ENCODE results near the gene OR1I1. TPM values are rescaled to one million over a fixed set of nuclear protein-coding genes. Genes with fewer than 3 reads are reported as not detected.

The OR1I1 gene
- total RNA-seq, 4 donors from 2014 or later, result not detected

DNA sequence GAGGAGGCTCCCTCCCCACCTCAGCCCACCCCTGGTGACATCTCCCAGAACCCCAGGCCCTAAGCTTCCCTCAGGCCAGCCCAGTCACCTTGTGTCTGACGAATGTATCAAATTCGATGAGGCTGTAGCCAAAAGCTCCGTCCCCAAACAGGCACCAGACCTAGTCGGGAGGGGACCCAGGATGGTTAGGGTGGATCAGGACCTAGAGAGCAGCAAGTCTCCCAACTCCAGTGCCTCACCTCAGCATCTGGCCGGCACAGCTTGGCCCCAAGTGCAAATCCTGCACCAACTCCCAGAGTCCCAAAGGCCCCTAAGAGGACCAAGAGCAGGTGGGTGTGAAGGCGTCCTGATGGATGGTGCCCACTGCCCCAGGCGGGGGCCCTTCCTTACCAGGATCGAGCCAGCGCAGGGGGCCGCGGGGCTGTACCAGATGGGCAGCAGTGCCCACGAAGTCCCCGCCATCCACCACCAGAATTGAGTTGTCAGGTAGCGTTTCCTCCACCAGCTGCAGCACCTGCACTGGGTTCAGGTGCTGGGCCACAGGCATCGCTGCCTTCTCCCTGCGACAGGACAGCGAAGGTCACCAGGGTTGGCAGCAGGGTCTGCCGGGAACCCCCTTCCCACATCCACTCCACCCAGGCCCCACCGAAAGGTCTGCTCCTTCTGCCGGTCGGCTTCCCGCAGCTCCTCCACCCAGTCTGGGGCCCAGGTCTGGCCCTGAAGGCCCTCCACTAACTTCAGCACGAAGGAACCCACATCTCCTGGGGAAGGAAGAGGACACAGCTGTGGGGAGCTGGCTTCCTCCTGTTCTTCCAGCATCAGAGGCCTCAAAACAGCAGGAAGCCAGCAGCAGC lies 34.0 kb downstream of the OR1I1 start:
- no peak for DNase-seq (ENCODE audit: low spot score in 2 of 2)
- Histone ChIP-seq H3K4me3 (no peak overlapping the region), H3K27ac (peak overlapping the region in 2 of 4 donors; percentile 52 to 77), H3K9me3 (no peaks in the 10 kb centered on the region), H3K4me1 (peaks cover 0 to 18% (median 4%) of the 10 kb centered on the region in 4 donors), H3K27me3 (no peaks in the 10 kb centered on the region), H3K36me3 (peaks cover 3 to 99% (median 22%) of the 10 kb centered on the region in 3 donors)
- TF ChIP-seq, protein P1, sequence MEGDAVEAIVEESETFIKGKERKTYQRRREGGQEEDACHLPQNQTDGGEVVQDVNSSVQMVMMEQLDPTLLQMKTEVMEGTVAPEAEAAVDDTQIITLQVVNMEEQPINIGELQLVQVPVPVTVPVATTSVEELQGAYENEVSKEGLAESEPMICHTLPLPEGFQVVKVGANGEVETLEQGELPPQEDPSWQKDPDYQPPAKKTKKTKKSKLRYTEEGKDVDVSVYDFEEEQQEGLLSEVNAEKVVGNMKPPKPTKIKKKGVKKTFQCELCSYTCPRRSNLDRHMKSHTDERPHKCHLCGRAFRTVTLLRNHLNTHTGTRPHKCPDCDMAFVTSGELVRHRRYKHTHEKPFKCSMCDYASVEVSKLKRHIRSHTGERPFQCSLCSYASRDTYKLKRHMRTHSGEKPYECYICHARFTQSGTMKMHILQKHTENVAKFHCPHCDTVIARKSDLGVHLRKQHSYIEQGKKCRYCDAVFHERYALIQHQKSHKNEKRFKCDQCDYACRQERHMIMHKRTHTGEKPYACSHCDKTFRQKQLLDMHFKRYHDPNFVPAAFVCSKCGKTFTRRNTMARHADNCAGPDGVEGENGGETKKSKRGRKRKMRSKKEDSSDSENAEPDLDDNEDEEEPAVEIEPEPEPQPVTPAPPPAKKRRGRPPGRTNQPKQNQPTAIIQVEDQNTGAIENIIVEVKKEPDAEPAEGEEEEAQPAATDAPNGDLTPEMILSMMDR (IDR thresholded peaks at IDR 0.05), result no peak
- no peak for TF ChIP-seq EP300 (IDR thresholded peaks at IDR 0.05)
- no peak for TF ChIP-seq POLR2A (IDR thresholded peaks at IDR 0.05)
- WGBS, 2 donors, result 82 to 85% methylated on average over 20 to 23 of the region's 23 CpGs

DNA sequence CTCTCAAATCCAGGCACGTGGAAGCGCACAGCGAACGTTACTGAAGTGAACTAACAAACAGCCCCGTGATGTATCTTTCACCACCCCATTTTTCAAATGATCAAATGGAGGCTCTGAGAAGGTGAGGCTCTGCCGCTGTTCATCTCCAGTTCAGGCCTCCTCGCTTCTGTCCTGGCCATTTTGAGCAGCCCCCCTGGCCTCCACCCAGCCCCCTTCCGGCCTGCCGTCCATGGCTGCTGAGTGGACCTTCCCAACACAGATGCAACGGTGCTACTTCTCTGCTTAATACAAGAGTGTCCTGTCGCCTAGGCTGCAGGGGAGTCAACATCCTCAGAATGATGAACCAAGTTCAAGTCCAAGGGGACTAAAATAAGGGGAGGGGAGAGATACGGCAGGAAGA lies 34.8 kb downstream of the OR1I1 start:
- Histone ChIP-seq H3K27ac (no peak overlapping the region), H3K36me3 (peaks cover 3 to 97% (median 22%) of the 10 kb centered on the region in 3 donors), H3K9me3 (no peaks in the 10 kb centered on the region), H3K4me3 (no peak overlapping the region), H3K27me3 (no peaks in the 10 kb centered on the region), H3K4me1 (peaks cover 0 to 18% (median 4%) of the 10 kb centered on the region in 4 donors)
- DNase-seq (ENCODE audit: low spot score in 2 of 2), result no peak
- 78 to 82% methylated on average over 12 of the region's 12 CpGs for WGBS, 2 donors
- no peak for TF ChIP-seq POLR2A (IDR thresholded peaks at IDR 0.05)
- no peak for TF ChIP-seq EP300 (IDR thresholded peaks at IDR 0.05)
- TF ChIP-seq, protein P1 (IDR thresholded peaks at IDR 0.05), result no peak

DNA sequence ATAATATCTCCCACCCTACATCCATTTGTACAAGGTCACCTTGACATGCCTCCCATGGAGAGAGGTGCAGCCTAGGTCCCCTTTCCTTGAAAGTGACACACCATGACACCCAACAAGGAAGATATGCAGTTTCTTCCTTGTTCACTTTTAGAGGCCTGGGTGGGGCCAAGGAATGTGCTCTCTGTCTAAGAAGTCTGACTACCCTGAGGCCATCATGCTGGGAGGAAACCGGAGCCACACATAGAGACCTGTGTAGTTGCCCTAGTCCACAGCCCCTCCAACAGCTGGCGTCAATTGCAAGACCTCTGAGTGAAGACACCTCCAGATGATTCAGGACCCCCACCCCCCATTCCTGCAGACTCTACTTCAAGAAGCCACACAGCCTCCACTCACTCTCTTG lies 36.2 kb downstream of the OR1I1 start:
- H3K4me3 ChIP-seq, result no peak overlapping the region
- H3K27ac ChIP-seq, result no peak overlapping the region
- DNase-seq (ENCODE audit: low spot score in 2 of 2), result no peak
- TF ChIP-seq EP300 (IDR thresholded peaks at IDR 0.05) (no peak), POLR2A (IDR thresholded peaks at IDR 0.05) (no peak)
- TF ChIP-seq, protein P1 (IDR thresholded peaks at IDR 0.05), result no peak
- no peaks in the 10 kb centered on the region for H3K9me3 ChIP-seq
- H3K27me3 ChIP-seq, result no peaks in the 10 kb centered on the region
- WGBS, 2 donors, result 85 to 89% methylated on average over 2 of the region's 2 CpGs
- H3K4me1 ChIP-seq, result peaks cover 0 to 18% (median 4%) of the 10 kb centered on the region in 4 donors
- H3K36me3 ChIP-seq, result peaks cover under 1 to 97% (median 26%) of the 10 kb centered on the region in 3 donors

DNA sequence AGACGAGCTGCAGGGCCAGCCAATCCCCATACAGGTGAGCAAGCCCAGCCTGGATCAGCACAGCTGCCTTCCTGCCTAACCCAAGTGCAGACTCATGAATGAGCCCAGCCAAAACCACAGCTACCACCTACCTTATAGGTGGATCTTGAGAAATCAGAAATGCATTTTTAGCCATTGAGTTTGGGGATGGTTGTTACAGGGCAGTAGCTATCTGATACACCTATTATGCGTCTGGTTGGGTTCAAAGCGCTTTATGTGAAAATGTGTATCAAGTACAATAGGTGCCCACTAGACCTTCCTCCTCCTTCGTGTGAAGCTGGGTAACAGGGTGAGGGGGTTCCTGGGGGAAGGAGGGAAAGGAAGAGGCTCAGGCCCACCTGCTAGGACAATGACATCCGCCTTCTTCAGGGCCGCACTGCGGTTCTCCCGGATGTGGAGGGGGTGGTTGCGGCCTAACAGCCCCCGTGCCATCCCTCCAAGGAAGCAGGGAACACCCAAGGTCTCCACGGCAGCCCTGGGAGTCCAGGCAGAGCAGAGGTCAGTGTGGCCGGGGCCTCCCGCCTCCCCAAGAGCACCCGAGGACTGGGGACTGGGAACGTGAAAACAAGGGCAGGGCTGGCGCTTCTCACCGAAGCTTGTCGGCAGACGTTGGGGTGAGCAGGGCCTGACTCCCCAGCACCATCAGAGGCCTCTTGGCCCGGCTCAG lies 36.9 kb downstream of the OR1I1 start:
- no peak for DNase-seq (ENCODE audit: low spot score in 2 of 2)
- Histone ChIP-seq H3K4me3 (no peak overlapping the region), H3K36me3 (peaks cover 2 to 97% (median 26%) of the 10 kb centered on the region in 3 donors), H3K4me1 (peaks cover 0 to 25% (median 5%) of the 10 kb centered on the region in 4 donors), H3K27ac (no peak overlapping the region), H3K27me3 (no peaks in the 10 kb centered on the region), H3K9me3 (no peaks in the 10 kb centered on the region)
- TF ChIP-seq POLR2A (IDR thresholded peaks at IDR 0.05) (no peak), EP300 (IDR thresholded peaks at IDR 0.05) (no peak)
- TF ChIP-seq, protein P1 (IDR thresholded peaks at IDR 0.05), result no peak
- whole genome bisulfite sequencing, 2 donors, result 93 to 99% methylated on average over 20 of the region's 20 CpGs
